HuH-7 (cell line): ENCODE results near the gene FOXP1.
"Not testable (repeated sequence)": the region's sequence is repeated elsewhere in the genome, so short reads cannot be mapped to it uniquely, and the experiment has no call there.

Source experiments
- DNase-seq: peaks from one replicate; pipeline ENCODE4 v3.0.0; 2011; ENCODE audit warnings: low spot score

Gene FOXP1

DNA sequence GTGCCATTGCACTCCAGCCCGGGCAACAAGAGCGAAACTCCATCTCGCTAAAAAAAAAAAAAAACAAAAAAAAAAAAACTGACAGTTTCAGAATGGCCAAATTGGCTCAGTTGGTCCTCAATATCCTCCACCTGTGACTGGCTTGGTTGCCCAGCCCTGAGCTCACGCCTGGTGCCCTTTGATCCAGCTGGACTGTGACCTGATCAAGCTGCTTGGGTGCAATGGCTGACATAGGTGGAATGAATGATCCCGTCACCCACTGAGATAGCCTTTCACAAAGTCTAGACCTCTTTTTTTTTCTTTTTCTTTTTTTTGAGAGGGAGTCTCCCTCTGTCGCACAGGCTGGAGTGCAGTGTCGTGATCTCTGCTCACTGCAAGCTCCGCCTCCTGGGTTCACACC lies 254.6 kb downstream of the FOXP1 start:
- DNase-seq, result no peak

DNA sequence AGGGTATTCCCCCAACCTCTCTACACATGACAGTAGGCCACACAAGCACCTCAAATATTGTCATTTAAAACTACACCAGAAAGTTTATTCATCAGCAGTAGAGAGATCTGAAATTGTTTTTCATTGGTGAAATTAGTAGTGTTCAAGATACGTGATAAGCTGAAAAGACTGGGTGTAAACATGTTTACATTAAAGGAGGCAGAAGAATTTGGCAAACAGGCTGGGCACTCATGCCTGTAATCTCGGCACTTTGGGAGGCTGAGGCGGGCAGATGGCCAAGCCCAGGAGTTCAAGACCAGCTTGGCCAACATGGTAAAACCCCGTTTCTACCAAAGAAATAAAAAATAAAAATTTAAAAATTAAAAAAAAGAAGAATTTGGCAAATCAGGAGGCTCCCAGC lies 255.6 kb downstream of the FOXP1 start:
- DNase-seq, result no peak

DNA sequence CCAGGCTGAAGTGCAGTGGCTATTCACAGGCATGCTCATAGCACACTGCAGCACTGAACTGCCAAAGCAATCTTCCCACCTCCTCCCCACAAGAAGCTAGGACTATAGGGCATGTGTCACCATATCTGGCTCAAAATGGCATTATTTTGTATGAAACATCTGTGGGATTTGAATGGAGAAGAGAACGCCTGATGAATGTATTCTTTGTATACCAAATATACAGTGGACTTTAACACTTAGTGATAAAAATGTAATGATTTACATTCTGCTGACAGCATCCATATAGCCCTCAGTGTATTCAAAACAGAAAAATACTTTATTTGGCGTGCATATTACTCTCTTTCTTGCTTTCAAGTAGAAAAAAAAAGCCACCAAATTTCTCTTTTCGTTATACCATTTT lies 257.8 kb downstream of the FOXP1 start:
- no peak for DNase-seq

DNA sequence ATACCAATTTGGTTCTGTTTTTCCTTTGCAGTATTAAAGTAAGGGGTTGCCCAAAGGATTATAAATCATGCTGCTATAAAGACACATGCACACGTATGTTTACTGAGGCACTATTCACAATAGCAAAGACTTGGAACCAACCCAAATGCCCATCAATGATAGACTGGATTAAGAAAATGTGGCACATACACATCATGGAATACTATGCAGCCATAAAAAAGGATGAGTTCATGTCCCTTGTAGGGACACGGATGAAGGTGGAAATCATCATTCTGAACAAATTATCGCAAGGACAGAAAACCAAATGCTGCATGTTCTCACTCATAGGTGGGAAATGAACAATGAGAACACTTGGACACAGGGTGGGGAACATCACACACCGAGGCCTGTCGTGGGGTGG lies 259.3 kb downstream of the FOXP1 start:
- DNase-seq, result not testable (repeated sequence)

DNA sequence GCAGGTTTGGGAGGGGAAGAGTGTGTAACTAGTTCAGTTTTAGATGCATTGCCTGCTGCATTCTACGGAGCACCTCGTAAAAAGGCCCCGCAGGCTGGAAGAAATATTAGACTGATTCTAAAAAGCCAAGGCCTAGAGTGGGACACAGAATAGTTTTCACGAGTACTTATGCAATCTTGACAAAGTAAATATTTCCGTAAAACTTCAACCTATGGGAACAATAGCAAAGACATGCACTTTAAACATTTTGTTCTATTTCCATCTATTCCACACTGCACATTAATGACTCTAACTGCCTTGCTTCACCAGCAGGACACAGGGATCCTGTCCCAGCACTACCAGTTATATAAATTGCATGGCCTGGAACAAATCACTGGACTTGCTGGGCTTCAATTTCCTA lies 260.0 kb downstream of the FOXP1 start:
- no peak for DNase-seq

DNA sequence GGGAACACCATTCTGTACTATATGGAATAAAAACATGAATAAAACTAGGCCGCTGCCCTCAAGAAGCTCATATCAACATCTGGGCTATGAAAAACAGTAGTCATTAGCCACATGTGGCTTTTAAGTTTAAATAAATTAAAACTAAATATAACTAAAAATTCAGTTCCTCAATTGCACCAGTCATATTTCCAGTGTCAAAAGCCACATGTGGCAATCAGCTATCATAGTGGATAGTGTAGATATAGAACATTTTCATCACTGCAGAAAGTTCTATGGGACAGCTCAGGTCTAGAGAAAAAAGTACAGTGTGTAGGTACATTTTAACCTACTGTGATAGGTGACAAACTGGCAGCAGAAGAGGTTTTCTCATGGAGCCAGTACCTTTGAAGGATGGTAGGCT lies 261.4 kb downstream of the FOXP1 start:
- no peak for DNase-seq

DNA sequence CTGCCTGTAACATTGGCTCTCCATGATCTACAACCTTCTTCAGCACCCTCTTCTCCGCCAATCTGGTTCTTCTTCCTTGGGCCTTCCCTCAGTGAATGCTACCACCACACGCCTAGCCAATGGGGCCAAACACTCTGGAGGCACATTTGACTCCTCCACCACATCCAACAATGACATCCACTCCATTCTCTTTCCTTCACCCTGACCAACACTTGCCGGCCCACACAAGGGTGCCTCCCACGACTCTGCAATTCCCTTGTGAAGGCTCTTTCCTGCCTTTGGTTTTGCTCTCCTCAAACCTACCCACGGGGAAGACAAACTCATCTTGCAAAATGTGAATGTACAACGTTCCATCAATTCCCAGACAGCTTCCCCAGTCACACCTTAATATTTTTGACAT lies 263.8 kb downstream of the FOXP1 start:
- DNase-seq, result no peak

DNA sequence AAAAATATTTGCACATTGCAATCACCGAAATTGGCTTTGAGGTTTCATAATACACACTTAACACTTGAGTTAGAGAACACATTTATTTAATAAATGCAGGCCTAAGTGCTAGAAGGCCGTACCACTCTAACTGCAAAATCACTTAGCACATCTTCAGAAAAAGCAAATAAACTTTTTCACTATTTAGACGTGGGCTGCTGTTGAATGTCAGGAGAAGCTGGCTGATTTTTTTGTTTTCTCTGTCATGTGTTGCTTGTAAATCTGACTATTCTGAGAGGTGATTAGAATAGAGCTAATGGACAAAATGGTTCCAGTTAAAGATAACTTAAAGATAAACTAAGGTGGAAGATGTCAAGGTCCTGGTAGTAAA lies 265.1 kb downstream of the FOXP1 start:
- no peak for DNase-seq

DNA sequence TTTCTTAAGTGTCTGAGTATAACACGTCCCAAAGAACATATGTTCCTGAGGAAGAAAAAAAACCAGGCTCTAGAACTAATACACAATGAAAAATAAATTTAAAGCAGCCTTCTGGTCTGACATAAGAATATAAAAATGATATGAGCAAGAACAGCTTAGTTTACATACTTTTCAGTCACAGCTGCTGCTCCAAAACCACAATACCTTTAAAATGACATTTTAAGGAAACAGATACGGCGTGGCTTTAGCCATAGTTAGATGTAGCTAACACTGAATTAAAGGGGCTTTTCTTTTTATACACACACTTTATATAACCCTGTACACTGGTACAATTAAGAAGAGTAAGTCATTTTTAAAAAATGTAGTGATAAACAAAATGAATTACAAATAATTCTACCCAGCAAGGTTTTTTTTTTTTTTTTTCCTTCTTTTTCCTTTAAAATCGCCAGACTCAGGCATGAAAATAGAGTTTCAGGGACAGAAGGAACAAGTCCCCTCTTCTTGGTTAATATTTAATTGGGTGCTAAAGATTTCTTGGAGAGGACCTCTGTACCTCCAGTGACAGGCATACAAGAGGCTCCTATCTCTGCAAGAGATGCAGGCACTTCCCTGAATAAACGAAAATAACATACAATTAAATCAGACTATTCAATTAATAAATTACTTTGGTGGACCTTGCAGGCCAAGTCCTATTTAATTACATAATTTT lies 265.6 kb downstream of the FOXP1 start:
- no peak for DNase-seq

DNA sequence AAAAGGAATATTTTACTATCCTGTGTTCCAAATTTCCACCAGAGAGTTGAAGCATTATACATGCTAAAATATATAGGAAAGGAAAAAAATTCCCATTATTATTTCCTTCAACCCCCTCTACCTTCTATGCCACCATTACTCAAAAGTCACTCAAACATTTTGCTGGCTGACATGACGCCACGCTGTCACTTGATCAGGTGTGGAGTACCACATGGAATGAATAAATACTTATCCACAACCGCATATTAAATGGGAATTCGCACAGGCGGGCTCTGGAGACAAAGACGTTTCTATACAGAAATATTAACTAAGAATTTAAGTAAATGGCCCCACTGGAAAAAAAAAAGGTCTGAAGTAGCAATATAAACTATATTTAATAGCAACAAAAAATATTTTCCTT lies 266.4 kb downstream of the FOXP1 start:
- DNase-seq, result no peak

DNA sequence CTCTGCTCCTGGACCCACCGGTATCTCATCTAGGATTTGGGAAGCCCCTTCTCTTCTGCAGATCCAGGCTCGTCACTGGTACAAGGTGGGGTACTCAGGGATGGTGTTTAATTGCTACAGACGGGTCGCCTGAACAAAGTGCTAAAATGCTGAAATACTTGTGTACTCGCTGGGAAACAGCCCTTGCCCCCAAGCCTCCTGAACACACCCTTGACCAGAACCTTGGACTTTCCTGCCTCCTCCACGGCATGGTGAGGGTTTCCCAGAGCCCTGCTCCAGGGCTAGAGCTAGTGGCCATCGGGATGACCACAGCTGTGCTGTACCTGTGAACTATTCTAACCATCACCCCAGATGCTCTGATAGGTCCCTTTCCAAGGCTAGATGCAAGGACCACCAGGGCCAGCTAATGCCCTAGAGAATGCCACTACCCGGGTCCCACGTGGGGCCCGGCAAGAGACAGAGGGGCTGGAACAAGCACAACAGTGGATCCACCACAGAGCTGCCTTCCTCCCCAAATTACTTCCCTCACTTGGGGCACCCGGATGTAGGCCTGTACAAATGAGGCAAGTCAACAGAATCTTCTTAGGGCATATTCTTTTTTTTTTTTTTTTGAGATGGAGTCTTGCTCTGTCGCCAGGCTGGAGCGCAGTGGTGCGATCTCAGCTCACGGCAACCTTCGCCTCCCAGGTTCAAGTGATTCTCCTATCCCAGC lies 267.3 kb downstream of the FOXP1 start:
- DNase-seq, result no peak

DNA sequence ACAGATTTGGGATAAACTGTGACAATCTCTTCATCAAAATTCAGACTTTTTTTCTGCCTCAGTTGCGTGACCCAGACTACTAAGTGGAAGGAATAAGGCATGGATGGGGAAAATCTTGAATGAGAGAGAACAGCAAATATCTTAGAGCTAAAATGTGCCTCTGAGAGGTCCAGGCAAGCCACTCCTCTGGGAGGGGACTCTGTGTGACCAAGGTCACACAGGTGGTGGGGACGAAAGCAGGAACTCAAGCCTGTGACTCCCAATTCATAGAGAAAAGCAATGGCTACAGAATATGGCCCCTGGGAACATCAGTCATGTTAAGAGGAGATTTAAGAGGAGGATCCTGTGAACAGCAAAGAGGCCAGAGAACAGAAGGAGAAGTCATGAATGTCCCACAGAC lies 268.1 kb downstream of the FOXP1 start:
- DNase-seq, result no peak

DNA sequence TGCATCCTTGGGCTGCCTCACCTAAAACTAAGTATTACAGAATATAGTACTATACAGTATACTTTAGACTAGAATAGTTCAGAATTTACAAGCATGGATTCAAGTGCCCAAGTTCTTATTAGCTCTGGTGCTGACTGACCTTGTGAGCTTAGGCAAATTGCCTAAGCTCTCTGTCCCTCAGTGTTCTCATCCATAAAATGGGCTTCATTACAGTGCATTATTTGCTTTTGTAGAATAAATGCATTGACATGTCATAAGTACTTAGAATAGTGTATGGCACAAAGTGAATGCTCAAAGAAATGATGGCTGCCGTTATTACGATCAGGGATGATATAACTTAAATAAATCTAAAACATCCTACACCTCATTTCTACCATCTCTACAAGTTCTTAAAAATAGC lies 269.7 kb downstream of the FOXP1 start:
- no peak for DNase-seq

DNA sequence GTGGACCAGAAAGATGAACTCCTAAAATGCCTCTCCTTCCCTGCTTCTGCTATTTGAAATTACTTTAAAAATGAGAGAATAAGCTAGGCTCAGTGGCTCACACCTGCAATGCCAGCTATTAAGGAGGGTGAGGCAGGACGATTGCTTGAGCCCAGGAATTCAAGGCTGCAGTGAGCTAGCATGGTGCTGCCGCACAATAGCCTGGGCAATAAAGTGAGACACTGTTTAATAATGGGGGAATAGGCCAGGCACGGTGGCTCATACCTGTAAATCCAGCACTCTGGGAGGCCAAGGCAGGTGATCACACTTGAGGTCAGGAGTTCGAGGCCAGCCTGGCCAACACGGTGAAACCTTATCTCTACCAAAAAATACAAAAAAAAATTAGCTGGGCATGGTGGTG lies 271.1 kb downstream of the FOXP1 start:
- DNase-seq, result no peak

DNA sequence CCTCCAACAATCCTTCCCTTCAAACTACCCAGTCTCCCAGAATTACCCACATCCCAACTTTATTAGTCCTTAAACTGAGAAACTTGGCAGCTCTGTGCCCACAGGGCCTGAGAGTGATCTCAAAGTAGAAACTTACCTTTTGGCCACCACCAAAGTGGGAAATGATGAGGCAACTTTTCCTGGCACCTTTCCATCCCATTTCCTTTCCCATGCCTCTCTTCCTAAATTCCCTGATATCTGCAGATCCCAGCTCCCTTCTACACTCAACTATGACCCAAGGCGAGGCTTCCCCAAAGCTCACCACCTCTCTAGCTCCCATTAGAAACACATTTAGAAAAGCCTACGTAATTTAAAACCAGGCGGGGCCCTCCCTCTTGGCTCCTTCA lies 271.9 kb downstream of the FOXP1 start:
- no peak for DNase-seq

DNA sequence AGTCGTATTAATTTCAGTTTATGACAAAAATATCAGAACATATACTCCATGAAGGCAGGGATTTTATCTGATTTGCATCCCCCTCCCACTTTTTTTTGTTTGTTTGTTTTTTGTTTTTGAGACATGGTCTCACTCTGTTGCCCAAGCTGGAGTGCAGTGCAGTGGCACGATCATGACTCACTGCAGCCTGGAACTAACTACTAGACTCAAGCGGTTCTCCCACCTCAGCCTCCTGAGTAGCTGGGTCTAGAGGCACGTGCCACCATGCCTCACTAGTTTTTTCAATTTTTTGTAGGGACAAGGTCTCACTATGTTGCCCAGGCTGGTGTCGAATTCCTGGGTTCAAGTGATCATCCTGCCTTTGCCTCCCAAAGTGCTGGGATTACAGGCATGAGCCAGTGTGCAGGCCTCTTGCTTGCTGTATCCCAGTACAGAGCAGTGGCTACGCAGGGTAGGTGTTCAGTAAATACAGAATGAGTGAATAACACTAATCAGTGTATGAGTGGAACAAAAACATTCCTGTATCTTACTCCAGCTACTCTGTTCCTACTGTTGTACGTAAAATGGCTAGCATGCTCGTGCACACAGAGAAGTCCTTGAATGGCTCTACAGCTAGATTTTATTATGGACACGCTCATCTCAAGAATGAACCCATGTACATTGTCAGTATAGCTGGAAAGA lies 272.4 kb downstream of the FOXP1 start:
- no peak for DNase-seq

DNA sequence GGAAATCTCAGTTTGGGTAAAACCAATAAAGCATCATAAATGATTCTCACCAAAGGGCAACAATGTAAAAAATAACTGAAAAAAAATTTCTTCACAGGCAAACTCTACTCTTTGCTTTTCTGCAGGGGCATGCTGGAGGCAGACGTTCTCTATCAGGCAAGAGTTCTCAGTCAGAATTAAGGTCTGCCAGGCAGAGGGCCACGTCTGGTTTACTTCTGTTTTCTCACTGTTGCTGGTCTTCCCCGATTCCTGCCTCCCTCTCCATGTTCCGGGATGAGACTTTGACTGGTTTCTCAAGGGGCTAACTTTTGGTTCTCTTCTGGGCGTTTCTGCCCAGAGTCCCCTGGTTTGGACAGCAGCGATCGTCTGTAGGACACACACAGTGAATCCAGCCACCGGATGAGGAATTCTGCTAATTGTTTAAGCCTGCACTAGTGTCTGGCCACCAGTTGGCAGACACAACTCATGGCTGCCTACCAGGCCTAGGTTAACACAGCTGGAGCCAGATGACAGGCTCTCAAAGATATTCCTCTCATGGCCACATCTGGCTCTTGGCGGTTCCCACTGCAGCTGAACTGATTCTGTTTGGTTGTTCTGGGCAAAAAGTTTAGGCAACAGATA lies 273.1 kb downstream of the FOXP1 start:
- DNase-seq, result no peak

DNA sequence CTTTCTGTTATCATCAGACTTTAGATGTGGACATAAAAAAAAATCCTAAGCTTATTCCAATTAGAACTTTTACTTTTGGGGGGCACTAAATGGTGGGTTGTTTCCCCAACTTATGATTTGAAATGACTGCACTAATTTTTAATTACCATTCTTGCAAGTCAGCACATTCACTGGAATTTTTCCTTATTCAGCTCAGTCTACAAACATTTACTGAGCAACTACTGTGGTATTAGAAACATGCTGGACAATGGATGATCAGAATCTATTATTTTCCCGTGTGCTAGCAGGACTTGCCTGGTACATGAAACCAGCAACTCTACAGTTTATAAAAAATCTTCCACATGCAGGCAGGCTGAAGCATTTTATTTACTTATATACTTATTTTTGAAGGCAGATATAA lies 273.6 kb downstream of the FOXP1 start:
- DNase-seq, result no peak

DNA sequence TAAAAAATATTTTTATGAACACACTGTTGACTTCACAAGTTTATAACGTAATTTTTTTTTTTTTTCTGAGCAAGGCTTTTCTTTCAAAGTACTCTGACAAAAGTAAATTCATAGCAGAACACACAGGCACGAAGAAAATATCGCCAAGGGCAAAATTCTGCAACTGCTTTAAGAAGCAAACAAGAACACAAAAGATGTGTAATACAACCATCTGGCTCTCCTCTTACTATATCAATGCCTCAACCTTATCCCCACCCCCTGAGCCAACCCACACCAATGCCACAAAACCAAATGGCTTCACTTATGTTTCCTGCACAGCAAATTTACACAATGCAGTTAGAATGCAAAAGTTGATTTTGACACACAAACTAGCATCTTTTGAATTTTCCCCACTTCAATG lies 274.2 kb downstream of the FOXP1 start:
- no peak for DNase-seq

DNA sequence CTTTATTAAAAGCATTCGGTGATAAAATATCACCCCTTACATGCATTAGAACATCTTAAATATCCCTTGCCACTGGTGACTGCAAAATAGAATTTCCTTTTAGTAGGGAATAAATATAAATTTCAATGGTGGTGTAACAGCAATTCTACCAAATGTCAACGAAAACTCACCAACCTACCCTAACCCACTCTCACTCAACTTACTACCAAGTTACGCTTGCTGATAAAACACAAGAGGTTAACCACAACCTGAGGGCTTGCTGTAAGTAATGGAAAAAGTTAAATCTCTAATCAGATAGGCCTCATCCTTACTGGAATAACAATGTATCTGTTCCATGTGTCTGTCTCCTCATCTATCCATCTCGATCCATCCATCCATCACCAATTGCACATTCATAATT lies 274.7 kb downstream of the FOXP1 start:
- no peak for DNase-seq

DNA sequence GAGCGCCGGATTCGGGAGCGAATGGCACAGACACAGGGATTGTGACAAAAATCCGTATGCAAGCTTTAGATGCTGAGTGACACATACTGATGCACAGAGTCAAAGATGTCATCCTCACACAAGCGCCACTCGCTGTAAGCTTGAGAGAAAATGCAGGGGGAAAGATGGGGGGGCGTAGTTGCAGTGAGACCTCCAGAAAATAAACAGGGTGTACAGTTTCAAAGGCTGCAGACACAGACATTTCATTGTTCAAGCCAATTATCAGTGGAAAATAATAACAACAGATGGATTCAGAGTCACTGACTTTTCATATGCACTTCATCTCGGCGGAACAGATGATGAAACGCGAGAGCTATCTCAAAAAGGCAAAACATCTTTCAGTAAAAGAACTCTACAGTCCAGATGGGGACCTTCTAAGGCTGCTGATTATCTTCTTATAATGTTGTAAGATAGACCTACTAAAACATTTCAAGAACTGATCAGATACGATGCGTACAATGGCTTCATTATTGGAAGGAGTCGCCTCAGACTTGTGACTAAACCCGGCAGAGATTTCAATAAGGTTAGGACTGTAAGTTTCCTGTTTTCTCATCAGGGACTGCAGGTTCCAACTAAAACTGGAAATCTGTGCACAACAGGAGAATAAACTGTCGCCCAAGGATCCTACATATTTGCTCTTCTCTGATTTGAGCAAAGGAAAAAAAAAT lies 275.4 kb downstream of the FOXP1 start:
- no peak for DNase-seq
